Prostate gland (tissue), 2 donors: ENCODE measurements around the gene CA9. TPM values are rescaled to one million over a fixed set of nuclear protein-coding genes. Genes with fewer than 3 reads are reported as not detected.

ENCODE experiments used
- DNase-seq: peaks from one replicate; pipeline ENCODE4 v3.0.0-alpha.2; 2019; ENCODE audit warnings: low spot score
- H3K27ac ChIP-seq, 2 donors: fragments of 200-600 bp; sonication (generic); 2 replicates each; pipeline ENCODE4 v1.5.1; 2017 to 2019
- H3K27me3 ChIP-seq: fragments of 200-600 bp; sonication (generic); replicated peaks from 2 replicates; pipeline ENCODE4 v1.5.1; 2019; ENCODE audit not compliant: insufficient read depth
- H3K36me3 ChIP-seq, 2 donors: fragments of 200-600 bp; sonication (generic); 1 replicate in 1 of 2; 2 replicates in 1 of 2; pipeline versions ENCODE4 v1.5.1 to v1.8.1; 2017 to 2019
- H3K4me1 ChIP-seq: fragments of 200-600 bp; sonication (generic); replicated peaks from 2 replicates; pipeline ENCODE4 v1.5.1; 2019
- H3K4me3 ChIP-seq, 2 donors: fragments of 200-600 bp; sonication (generic); 2 replicates each; pipeline ENCODE4 v1.5.1; 2017 to 2019
- H3K9me3 ChIP-seq: fragments of 200-600 bp; sonication (generic); 2 replicates; pipeline ENCODE4 v1.5.1; 2017
- CTCF ChIP-seq, 4 experiments: fragments of 200-600 bp in 2 of 4; fragments of 450-650 bp in 2 of 4; sonication (generic) in 2 of 4; IDR thresholded peaks; 1 replicate in 3 of 4; 2 replicates in 1 of 4; pipeline ENCODE4 v1.5.1; 2016 to 2019; ENCODE audit warnings: antibody characterized with exemption in 4 of 4, mild to moderate bottlenecking in 2 of 4, moderate library complexity in 2 of 4
- POLR2A ChIP-seq: fragments of 450-650 bp; IDR thresholded peaks from one replicate; pipeline ENCODE4 v1.6.1; 2016; ENCODE audit warnings: antibody characterized with exemption, mild to moderate bottlenecking
- POLR2AphosphoS5 ChIP-seq: sonication (generic); formaldehyde crosslinking; IDR thresholded peaks from one replicate; pipeline ENCODE4 v1.6.1; 2017; ENCODE audit warnings: antibody characterized with exemption
- WGBS: methylation state at CpG from one replicate; pipeline ENCODE4 v1.1.5; 2018; 5-methylcytosine and 5-hydroxymethylcytosine counted together
- intact Hi-C: fragments of 100-400 bp; cut with DNase I; formaldehyde crosslinking; loops from one replicate; pipeline ENCODE4 v1.14.2; 2022
- total RNA-seq, 2 donors: library from RNA; depleted of rRNA; stranded (reverse); fragments of >200 nt; gene quantifications; one replicate each; pipeline ENCODE4 v1.1.0, GENCODE V29; 2016

CA9 gene
- total RNA-seq, 2 donors from 2014 or later = not detected

GRCh38 chr9:35723426-35723825 lies 49.7 kb downstream of the CA9 start:
- no peak for TF ChIP-seq POLR2AphosphoS5
- WGBS = 85% methylated on average over 2 of the region's 2 CpGs
- intact Hi-C loops = no loop called here
- Histone ChIP-seq H3K4me3 (no peak overlapping the region), H3K27ac (no peak overlapping the region), H3K4me1 (peaks cover 5% of the 10 kb centered on the region), H3K27me3 (no peaks in the 10 kb centered on the region), H3K36me3 (peaks cover 30 to 37% of the 10 kb centered on the region in 2 donors), H3K9me3 (no peaks in the 10 kb centered on the region)
- DNase-seq = no peak

- Histone ChIP-seq H3K9me3 (no peaks in the 10 kb centered on the region), H3K27me3 (no peaks in the 10 kb centered on the region), H3K4me1 (peaks cover 8% of the 10 kb centered on the region), H3K27ac (no peak overlapping the region), H3K36me3 (peaks cover 27 to 34% of the 10 kb centered on the region in 2 donors), H3K4me3 (no peak overlapping the region)
- 92% methylated on average over 8 of the region's 8 CpGs for WGBS
- intact Hi-C loops = no loop called here
- no peak for TF ChIP-seq POLR2A
- TF ChIP-seq POLR2AphosphoS5 = no peak
- no peak for TF ChIP-seq CTCF (IDR thresholded peaks at IDR 0.05)
- no peak for DNase-seq
These were observed 50.2 kb downstream of the CA9 start for GRCh38 chr9:35723908-35724307.

- H3K27me3 ChIP-seq = no peaks in the 10 kb centered on the region
- WGBS = 92% methylated on average over 11 of the region's 11 CpGs
- no peaks in the 10 kb centered on the region for H3K9me3 ChIP-seq
- TF ChIP-seq POLR2AphosphoS5 (no peak), CTCF (IDR thresholded peaks at IDR 0.05) (no peak), POLR2A (no peak)
- H3K4me3 ChIP-seq = no peak overlapping the region
- peak overlapping the region in 1 of 2 donors; percentile 88 for H3K27ac ChIP-seq
- peaks cover 14 to 20% of the 10 kb centered on the region in 2 donors for H3K36me3 ChIP-seq
- H3K4me1 ChIP-seq = peaks cover 15% of the 10 kb centered on the region
- intact Hi-C loops = no loop called here
- no peak for DNase-seq
These were observed 51.6 kb downstream of the CA9 start for GRCh38 chr9:35725362-35725761.

- Histone ChIP-seq H3K4me3 (no peak overlapping the region), H3K36me3 (peaks cover 8 to 20% of the 10 kb centered on the region in 2 donors), H3K9me3 (no peaks in the 10 kb centered on the region), H3K4me1 (peaks cover 22% of the 10 kb centered on the region), H3K27me3 (no peaks in the 10 kb centered on the region), H3K27ac (peak overlapping the region; percentile 88 to 96)
- DNase-seq = no peak
- TF ChIP-seq CTCF (IDR thresholded peaks at IDR 0.05) (no peak), POLR2A (no peak), POLR2AphosphoS5 (no peak)
- intact Hi-C loops = loop anchor here (2.0 kb wide), 1 partner anchor 32 kb away; no protein-coding TSS in a partner anchor
- 58% methylated on average over 3 of the region's 3 CpGs for WGBS
These were observed 53.2 kb downstream of the CA9 start for GRCh38 chr9:35726931-35727330.

- peak overlapping the region; percentile 88 to 96 for H3K27ac ChIP-seq
- peak overlapping the region in 1 of 2 donors; percentile 5 for H3K4me3 ChIP-seq
- no peak for TF ChIP-seq POLR2AphosphoS5
- TF ChIP-seq CTCF (IDR thresholded peaks at IDR 0.05) = no peak
- TF ChIP-seq POLR2A = no peak
- intact Hi-C loops = loop anchor here (2.0 kb wide), 1 partner anchor 33 kb away; no protein-coding TSS in a partner anchor
- no peaks in the 10 kb centered on the region for H3K9me3 ChIP-seq
- no peak for DNase-seq
- WGBS = 66% methylated on average over 5 of the region's 5 CpGs
- H3K4me1 ChIP-seq = peaks cover 22% of the 10 kb centered on the region
- H3K36me3 ChIP-seq = peaks cover 8 to 17% of the 10 kb centered on the region in 2 donors
- no peaks in the 10 kb centered on the region for H3K27me3 ChIP-seq
These were observed 53.9 kb downstream of the CA9 start for GRCh38 chr9:35727676-35728040.
